WTC11 (cell line): Measurements from ENCODE around the gene PRKACG. TPM values are rescaled to one million over a fixed set of nuclear protein-coding genes. Genes with fewer than 3 reads are reported as not detected.
A peak's percentile ranks its signal among the peaks of the same experiment; 100 is the strongest.

Experiments used
- ATAC-seq: fragments of 200-7000 bp; cut with Tn5 transposase; 2 replicates; pipeline ENCODE4 v1.10.0; 2021; ENCODE audit warnings: mild to moderate bottlenecking, moderate library complexity
- CTCF ChIA-PET: fragments of 300-600 bp; sonication (Branson Sonifier 250); formaldehyde crosslinking; loops from one replicate; lab custom pipeline; 2021; ENCODE audit warnings: antibody characterized with exemption; lab: Charles Lee
- POLR2A ChIA-PET: fragments of 350-600 bp; sonication (Branson Sonifier 250); formaldehyde crosslinking; loops from one replicate; lab custom pipeline; 2021; ENCODE audit warnings: antibody characterized with exemption; lab: Charles Lee
- DNase-seq: peaks from one replicate; pipeline ENCODE4 v3.0.0; 2021; ENCODE audit warnings: low spot score
- H3K27ac Mint-ChIP-seq: 2 replicates; pipeline ENCODE4 v1.8.0; 2021; ENCODE audit warnings: mixed read lengths
- H3K27me3 Mint-ChIP-seq: 2 replicates; pipeline ENCODE4 v1.8.0; 2021; ENCODE audit warnings: low read depth, mild to moderate bottlenecking, moderate library complexity, mixed read lengths
- H3K36me3 Mint-ChIP-seq: 2 replicates; pipeline ENCODE4 v1.8.0; 2021; ENCODE audit warnings: mixed read lengths
- H3K4me1 Mint-ChIP-seq: 2 replicates; pipeline ENCODE4 v1.8.0; 2022; ENCODE audit warnings: mixed read lengths
- H3K4me3 Mint-ChIP-seq: 2 replicates; pipeline ENCODE4 v1.8.0; 2021; ENCODE audit warnings: mild to moderate bottlenecking, moderate library complexity, mixed read lengths
- H3K9me3 Mint-ChIP-seq: 2 replicates; pipeline ENCODE4 v1.8.0; 2021; ENCODE audit warnings: mixed read lengths
- ATF1 ChIP-seq: sonication (generic); formaldehyde crosslinking; IDR thresholded peaks from 2 replicates; pipeline ENCODE4 v1.8.1; 2023; ENCODE audit warnings: mild to moderate bottlenecking, moderate library complexity, missing genetic modification reagents
- ELF4 ChIP-seq: sonication (generic); formaldehyde crosslinking; IDR thresholded peaks from 2 replicates; pipeline ENCODE4 v1.8.1; 2022; ENCODE audit warnings: low read depth, mild to moderate bottlenecking, moderate library complexity, missing genetic modification reagents
- FOXJ3 ChIP-seq: sonication (generic); formaldehyde crosslinking; IDR thresholded peaks from 2 replicates; pipeline ENCODE4 v1.9.0; 2021; ENCODE audit warnings: missing genetic modification reagents, mild to moderate bottlenecking, borderline replicate concordance
- GTF2I ChIP-seq: fragments of 250-450 bp; sonication (Bioruptor Pico); conservative IDR thresholded peaks from 2 replicates; pipeline ENCODE4 v1.4.0; 2021; ENCODE audit warnings: mild to moderate bottlenecking
- NFATC4 ChIP-seq: fragments of 250-450 bp; sonication (Bioruptor Pico); IDR thresholded peaks from 2 replicates; pipeline ENCODE4 v1.9.0; 2021; ENCODE audit warnings: mild to moderate bottlenecking
- PRRX2 ChIP-seq: fragments of 250-450 bp; sonication (Bioruptor Pico); IDR thresholded peaks from 2 replicates; pipeline ENCODE4 v1.8.0; 2021; ENCODE audit warnings: mild to moderate bottlenecking
- SOX15 ChIP-seq: fragments of 250-450 bp; sonication (Bioruptor Pico); IDR thresholded peaks from 2 replicates; pipeline ENCODE4 v1.9.0; 2021; ENCODE audit warnings: mild to moderate bottlenecking
- ZNF263 ChIP-seq: sonication (generic); formaldehyde crosslinking; IDR thresholded peaks from 2 replicates; pipeline ENCODE4 v1.8.1; 2022; ENCODE audit warnings: low read depth, mild to moderate bottlenecking, moderate library complexity, missing genetic modification reagents
- ZNF423 ChIP-seq: fragments of 250-450 bp; sonication (Bioruptor Pico); IDR thresholded peaks from 2 replicates; pipeline ENCODE4 v2.1.2; 2022; ENCODE audit warnings: mild to moderate bottlenecking, moderate library complexity
- total RNA-seq: library from RNA; stranded (reverse); gene quantifications from 3 replicates; pipeline ENCODE4 v1.2.3, GENCODE V29; 2021
- TF ChIP-seq, protein P1 (sequence below): fragments of 250-450 bp; sonication (Bioruptor Pico); IDR thresholded peaks from 2 replicates; pipeline ENCODE4 v1.9.0; 2021; ENCODE audit warnings: moderate library complexity, mild to moderate bottlenecking, inconsistent platforms, borderline replicate concordance
- TF ChIP-seq, protein P2 (sequence below): sonication (generic); formaldehyde crosslinking; IDR thresholded peaks from 2 replicates; pipeline ENCODE4 v1.8.1; 2023; ENCODE audit warnings: mild to moderate bottlenecking, moderate library complexity, missing genetic modification reagents
- TF ChIP-seq, protein P3 (sequence below): fragments of 250-450 bp; sonication (Bioruptor Pico); IDR thresholded peaks from 2 replicates; pipeline ENCODE4 v1.9.0; 2021; ENCODE audit warnings: mild to moderate bottlenecking
- TF ChIP-seq, protein P4 (sequence below): sonication (generic); formaldehyde crosslinking; IDR thresholded peaks from 2 replicates; pipeline ENCODE4 v1.8.1; 2022; ENCODE audit warnings: missing genetic modification reagents, borderline replicate concordance
- TF ChIP-seq, protein P5 (sequence below): sonication (generic); formaldehyde crosslinking; conservative IDR thresholded peaks from 2 replicates; pipeline ENCODE4 v1.8.1; 2023; ENCODE audit warnings: mild to moderate bottlenecking, low read depth, missing genetic modification reagents, moderate library complexity
- TF ChIP-seq, protein P6 (sequence below): sonication (generic); formaldehyde crosslinking; IDR thresholded peaks from 2 replicates; pipeline ENCODE4 v1.8.0; 2023; ENCODE audit warnings: missing genetic modification reagents, mild to moderate bottlenecking, borderline replicate concordance
- TF ChIP-seq, protein P7 (sequence below): sonication (generic); formaldehyde crosslinking; IDR thresholded peaks from 2 replicates; pipeline ENCODE4 v1.8.1; 2023; ENCODE audit warnings: mild to moderate bottlenecking, missing genetic modification reagents, borderline replicate concordance

PRKACG gene
- total RNA-seq, 1 experiment from 2014 or later = not detected

DNA sequence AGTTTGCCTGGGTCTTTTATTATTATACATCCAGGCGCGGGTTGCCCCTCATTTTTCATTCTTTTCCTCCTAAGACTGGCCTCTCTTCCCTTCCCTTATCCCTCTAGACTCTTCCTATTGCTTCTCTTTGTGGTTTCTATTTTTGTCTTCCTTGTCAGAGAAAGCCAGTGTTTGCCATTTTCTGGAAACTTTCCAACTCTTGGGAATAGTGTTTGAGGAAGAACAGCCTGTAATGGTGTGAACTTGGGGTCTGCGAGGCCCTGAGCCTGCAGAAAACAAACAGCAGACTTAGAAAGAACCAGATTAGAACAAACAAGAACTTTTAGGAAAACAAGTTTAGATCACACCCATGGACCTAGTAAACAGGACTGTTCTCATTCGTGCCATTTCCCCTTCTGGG, 15.5 kb downstream of the PRKACG start:
- TF ChIP-seq, protein P1, sequence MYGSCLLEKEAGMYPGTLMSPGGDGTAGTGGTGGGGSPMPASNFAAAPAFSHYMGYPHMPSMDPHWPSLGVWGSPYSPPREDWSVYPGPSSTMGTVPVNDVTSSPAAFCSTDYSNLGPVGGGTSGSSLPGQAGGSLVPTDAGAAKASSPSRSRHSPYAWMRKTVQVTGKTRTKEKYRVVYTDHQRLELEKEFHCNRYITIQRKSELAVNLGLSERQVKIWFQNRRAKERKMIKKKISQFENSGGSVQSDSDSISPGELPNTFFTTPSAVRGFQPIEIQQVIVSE (CRISPR knock-in tag) = no peak
- no peak for TF ChIP-seq ZNF263 (CRISPR knock-in tag)
- TF ChIP-seq, protein P2, sequence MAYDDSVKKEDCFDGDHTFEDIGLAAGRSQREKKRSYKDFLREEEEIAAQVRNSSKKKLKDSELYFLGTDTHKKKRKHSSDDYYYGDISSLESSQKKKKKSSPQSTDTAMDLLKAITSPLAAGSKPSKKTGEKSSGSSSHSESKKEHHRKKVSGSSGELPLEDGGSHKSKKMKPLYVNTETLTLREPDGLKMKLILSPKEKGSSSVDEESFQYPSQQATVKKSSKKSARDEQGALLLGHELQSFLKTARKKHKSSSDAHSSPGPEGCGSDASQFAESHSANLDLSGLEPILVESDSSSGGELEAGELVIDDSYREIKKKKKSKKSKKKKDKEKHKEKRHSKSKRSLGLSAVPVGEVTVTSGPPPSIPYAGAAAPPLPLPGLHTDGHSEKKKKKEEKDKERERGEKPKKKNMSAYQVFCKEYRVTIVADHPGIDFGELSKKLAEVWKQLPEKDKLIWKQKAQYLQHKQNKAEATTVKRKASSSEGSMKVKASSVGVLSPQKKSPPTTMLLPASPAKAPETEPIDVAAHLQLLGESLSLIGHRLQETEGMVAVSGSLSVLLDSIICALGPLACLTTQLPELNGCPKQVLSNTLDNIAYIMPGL (CRISPR knock-in tag) = no peak
- no peak for TF ChIP-seq NFATC4 (CRISPR knock-in tag)
- TF ChIP-seq, protein P3, sequence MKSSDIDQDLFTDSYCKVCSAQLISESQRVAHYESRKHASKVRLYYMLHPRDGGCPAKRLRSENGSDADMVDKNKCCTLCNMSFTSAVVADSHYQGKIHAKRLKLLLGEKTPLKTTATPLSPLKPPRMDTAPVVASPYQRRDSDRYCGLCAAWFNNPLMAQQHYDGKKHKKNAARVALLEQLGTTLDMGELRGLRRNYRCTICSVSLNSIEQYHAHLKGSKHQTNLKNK (CRISPR knock-in tag) = no peak
- no peak for TF ChIP-seq FOXJ3
- TF ChIP-seq, protein P4, sequence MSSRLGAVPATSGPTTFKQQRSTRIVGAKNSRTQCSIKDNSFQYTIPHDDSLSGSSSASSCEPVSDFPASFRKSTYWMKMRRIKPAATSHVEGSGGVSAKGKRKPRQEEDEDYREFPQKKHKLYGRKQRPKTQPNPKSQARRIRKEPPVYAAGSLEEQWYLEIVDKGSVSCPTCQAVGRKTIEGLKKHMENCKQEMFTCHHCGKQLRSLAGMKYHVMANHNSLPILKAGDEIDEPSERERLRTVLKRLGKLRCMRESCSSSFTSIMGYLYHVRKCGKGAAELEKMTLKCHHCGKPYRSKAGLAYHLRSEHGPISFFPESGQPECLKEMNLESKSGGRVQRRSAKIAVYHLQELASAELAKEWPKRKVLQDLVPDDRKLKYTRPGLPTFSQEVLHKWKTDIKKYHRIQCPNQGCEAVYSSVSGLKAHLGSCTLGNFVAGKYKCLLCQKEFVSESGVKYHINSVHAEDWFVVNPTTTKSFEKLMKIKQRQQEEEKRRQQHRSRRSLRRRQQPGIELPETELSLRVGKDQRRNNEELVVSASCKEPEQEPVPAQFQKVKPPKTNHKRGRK (CRISPR knock-in tag) = no peak
- TF ChIP-seq SOX15 = no peak
- TF ChIP-seq PRRX2 (CRISPR knock-in tag) = no peak
- TF ChIP-seq, protein P5, sequence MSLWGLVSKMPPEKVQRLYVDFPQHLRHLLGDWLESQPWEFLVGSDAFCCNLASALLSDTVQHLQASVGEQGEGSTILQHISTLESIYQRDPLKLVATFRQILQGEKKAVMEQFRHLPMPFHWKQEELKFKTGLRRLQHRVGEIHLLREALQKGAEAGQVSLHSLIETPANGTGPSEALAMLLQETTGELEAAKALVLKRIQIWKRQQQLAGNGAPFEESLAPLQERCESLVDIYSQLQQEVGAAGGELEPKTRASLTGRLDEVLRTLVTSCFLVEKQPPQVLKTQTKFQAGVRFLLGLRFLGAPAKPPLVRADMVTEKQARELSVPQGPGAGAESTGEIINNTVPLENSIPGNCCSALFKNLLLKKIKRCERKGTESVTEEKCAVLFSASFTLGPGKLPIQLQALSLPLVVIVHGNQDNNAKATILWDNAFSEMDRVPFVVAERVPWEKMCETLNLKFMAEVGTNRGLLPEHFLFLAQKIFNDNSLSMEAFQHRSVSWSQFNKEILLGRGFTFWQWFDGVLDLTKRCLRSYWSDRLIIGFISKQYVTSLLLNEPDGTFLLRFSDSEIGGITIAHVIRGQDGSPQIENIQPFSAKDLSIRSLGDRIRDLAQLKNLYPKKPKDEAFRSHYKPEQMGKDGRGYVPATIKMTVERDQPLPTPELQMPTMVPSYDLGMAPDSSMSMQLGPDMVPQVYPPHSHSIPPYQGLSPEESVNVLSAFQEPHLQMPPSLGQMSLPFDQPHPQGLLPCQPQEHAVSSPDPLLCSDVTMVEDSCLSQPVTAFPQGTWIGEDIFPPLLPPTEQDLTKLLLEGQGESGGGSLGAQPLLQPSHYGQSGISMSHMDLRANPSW = no peak
- TF ChIP-seq GTF2I (CRISPR knock-in tag) = no peak
- TF ChIP-seq, protein P6, sequence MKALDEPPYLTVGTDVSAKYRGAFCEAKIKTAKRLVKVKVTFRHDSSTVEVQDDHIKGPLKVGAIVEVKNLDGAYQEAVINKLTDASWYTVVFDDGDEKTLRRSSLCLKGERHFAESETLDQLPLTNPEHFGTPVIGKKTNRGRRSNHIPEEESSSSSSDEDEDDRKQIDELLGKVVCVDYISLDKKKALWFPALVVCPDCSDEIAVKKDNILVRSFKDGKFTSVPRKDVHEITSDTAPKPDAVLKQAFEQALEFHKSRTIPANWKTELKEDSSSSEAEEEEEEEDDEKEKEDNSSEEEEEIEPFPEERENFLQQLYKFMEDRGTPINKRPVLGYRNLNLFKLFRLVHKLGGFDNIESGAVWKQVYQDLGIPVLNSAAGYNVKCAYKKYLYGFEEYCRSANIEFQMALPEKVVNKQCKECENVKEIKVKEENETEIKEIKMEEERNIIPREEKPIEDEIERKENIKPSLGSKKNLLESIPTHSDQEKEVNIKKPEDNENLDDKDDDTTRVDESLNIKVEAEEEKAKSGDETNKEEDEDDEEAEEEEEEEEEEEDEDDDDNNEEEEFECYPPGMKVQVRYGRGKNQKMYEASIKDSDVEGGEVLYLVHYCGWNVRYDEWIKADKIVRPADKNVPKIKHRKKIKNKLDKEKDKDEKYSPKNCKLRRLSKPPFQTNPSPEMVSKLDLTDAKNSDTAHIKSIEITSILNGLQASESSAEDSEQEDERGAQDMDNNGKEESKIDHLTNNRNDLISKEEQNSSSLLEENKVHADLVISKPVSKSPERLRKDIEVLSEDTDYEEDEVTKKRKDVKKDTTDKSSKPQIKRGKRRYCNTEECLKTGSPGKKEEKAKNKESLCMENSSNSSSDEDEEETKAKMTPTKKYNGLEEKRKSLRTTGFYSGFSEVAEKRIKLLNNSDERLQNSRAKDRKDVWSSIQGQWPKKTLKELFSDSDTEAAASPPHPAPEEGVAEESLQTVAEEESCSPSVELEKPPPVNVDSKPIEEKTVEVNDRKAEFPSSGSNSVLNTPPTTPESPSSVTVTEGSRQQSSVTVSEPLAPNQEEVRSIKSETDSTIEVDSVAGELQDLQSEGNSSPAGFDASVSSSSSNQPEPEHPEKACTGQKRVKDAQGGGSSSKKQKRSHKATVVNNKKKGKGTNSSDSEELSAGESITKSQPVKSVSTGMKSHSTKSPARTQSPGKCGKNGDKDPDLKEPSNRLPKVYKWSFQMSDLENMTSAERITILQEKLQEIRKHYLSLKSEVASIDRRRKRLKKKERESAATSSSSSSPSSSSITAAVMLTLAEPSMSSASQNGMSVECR (CRISPR knock-in tag) = no peak
- TF ChIP-seq ATF1 (CRISPR knock-in tag) = no peak
- TF ChIP-seq ELF4 (CRISPR knock-in tag) = no peak
- TF ChIP-seq ZNF423 (CRISPR knock-in tag) = no peak
- TF ChIP-seq, protein P7, sequence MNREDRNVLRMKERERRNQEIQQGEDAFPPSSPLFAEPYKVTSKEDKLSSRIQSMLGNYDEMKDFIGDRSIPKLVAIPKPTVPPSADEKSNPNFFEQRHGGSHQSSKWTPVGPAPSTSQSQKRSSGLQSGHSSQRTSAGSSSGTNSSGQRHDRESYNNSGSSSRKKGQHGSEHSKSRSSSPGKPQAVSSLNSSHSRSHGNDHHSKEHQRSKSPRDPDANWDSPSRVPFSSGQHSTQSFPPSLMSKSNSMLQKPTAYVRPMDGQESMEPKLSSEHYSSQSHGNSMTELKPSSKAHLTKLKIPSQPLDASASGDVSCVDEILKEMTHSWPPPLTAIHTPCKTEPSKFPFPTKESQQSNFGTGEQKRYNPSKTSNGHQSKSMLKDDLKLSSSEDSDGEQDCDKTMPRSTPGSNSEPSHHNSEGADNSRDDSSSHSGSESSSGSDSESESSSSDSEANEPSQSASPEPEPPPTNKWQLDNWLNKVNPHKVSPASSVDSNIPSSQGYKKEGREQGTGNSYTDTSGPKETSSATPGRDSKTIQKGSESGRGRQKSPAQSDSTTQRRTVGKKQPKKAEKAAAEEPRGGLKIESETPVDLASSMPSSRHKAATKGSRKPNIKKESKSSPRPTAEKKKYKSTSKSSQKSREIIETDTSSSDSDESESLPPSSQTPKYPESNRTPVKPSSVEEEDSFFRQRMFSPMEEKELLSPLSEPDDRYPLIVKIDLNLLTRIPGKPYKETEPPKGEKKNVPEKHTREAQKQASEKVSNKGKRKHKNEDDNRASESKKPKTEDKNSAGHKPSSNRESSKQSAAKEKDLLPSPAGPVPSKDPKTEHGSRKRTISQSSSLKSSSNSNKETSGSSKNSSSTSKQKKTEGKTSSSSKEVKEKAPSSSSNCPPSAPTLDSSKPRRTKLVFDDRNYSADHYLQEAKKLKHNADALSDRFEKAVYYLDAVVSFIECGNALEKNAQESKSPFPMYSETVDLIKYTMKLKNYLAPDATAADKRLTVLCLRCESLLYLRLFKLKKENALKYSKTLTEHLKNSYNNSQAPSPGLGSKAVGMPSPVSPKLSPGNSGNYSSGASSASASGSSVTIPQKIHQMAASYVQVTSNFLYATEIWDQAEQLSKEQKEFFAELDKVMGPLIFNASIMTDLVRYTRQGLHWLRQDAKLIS = no peak
- no peak for ATAC-seq
- Mint-ChIP-seq H3K9me3 (no peaks in the 10 kb centered on the region), H3K27me3 (no peaks in the 10 kb centered on the region), H3K4me1 (peaks cover 34% of the 10 kb centered on the region), H3K36me3 (no peaks in the 10 kb centered on the region), H3K27ac (0 out of 2 replicates have a peak overlapping the region, but pooled peaks have one; percentile 43), H3K4me3 (no peak overlapping the region)
- CTCF ChIA-PET = interaction anchor here (0.9 to 4.4 kb wide), 7 partner anchors 9 to 415 kb away, joined by 3 to 27 read pairs (median 4); no protein-coding TSS in a partner anchor
- DNase-seq = no peak
- POLR2A ChIA-PET = no interaction called here
